CD4-positive, alpha-beta memory T cell (primary cell): Measurements from ENCODE around the gene CTXND1. TPM values are rescaled to one million over a fixed set of nuclear protein-coding genes. Genes with fewer than 3 reads are reported as not detected.
A peak's percentile ranks its signal among the peaks of the same experiment; 100 is the strongest.

Experiments used
- CTCF ChIA-PET: fragments of 350-600 bp; sonication (Branson Sonifier 250); formaldehyde crosslinking; loops from one replicate; lab custom pipeline; 2021; ENCODE audit warnings: inconsistent platforms; ENCODE audit not compliant: partially characterized antibody; lab: Charles Lee
- POLR2A ChIA-PET: fragments of 350-600 bp; sonication (Branson Sonifier 250); formaldehyde crosslinking; loops from one replicate; lab custom pipeline; 2021; ENCODE audit not compliant: partially characterized antibody; lab: Charles Lee
- DNase-seq, 5 donors: peaks; one replicate each; pipeline versions ENCODE4 v3.0.0 to v3.0.0-alpha.2; 2020 to 2022; ENCODE audit warnings: mixed read lengths in 1 of 5
- H3K27ac ChIP-seq: one replicate; pipeline ENCODE4 v1.7.0; 2013; ENCODE audit warnings: low read depth, low read length
- H3K27me3 ChIP-seq: 2 replicates; pipeline ENCODE4 v1.7.0; 2013; ENCODE audit warnings: mild to moderate bottlenecking, low read length, moderate library complexity; ENCODE audit not compliant: insufficient read depth
- H3K36me3 ChIP-seq: 2 replicates; pipeline ENCODE4 v1.7.0; 2013; ENCODE audit warnings: mild to moderate bottlenecking, low read length, moderate library complexity; ENCODE audit not compliant: insufficient read depth
- H3K4me1 ChIP-seq: 2 replicates; pipeline ENCODE4 v1.7.0; 2013; ENCODE audit warnings: mild to moderate bottlenecking, low read length, moderate library complexity; ENCODE audit not compliant: insufficient read depth
- H3K4me3 ChIP-seq, 2 donors: one replicate each; pipeline ENCODE4 v1.7.0; 2013; ENCODE audit warnings: low read length in 2 of 2, mild to moderate bottlenecking in 1 of 2
- H3K9me3 ChIP-seq, 2 donors: one replicate each; pipeline ENCODE4 v1.7.0; 2013; ENCODE audit warnings: low read length in 2 of 2, control low read depth in 1 of 2; ENCODE audit not compliant: control insufficient read depth in 1 of 2
- H3K27ac Mint-ChIP-seq, 7 donors: one replicate each; pipeline ENCODE4 v1.8.0; 2020 to 2021; ENCODE audit warnings: mixed read lengths in 7 of 7, mild to moderate bottlenecking in 6 of 7, inconsistent platforms in 3 of 7, moderate library complexity in 3 of 7
- H3K27me3 Mint-ChIP-seq, 2 donors: one replicate each; pipeline ENCODE4 v1.8.0; 2020 to 2021; ENCODE audit warnings: mixed read lengths in 2 of 2
- H3K36me3 Mint-ChIP-seq, 2 donors: one replicate each; pipeline ENCODE4 v1.8.0; 2020 to 2021; ENCODE audit warnings: mixed read lengths in 2 of 2, inconsistent platforms in 1 of 2, mild to moderate bottlenecking in 1 of 2
- H3K4me1 Mint-ChIP-seq, 4 donors: one replicate each; pipeline ENCODE4 v1.8.0; 2020 to 2021; ENCODE audit warnings: mixed read lengths in 4 of 4, mild to moderate bottlenecking in 1 of 4
- H3K4me3 Mint-ChIP-seq, 8 donors: one replicate each; pipeline ENCODE4 v1.8.0; 2020 to 2021; ENCODE audit warnings: mixed read lengths in 8 of 8, mild to moderate bottlenecking in 7 of 8, moderate library complexity in 6 of 8, inconsistent platforms in 3 of 8
- H3K9me3 Mint-ChIP-seq, 8 donors: one replicate each; pipeline ENCODE4 v1.8.0; 2020 to 2021; ENCODE audit warnings: mixed read lengths in 8 of 8, mild to moderate bottlenecking in 5 of 8, inconsistent platforms in 3 of 8, moderate library complexity in 1 of 8
- intact Hi-C: fragments of 100-400 bp; cut with micrococcal nuclease; formaldehyde crosslinking; loops from one replicate; pipeline ENCODE4 v1.15.1; 2023
- polyA plus RNA-seq, 2 donors: library from polyadenylated mRNA; unstranded; fragments of 300-500 nt; fragmentation: Illumina TruSeq; gene quantifications; one replicate each; pipeline ENCODE4 v1.2.3, GENCODE V29; 2021
- total RNA-seq, 2 experiments: library from RNA; stranded (reverse); gene quantifications; one replicate each; pipeline ENCODE4 v1.2.3, GENCODE V29; 2021

CTXND1 gene
- total and polyA plus RNA-seq, 4 experiments from 2014 or later: not detected

- DNase-seq: no peak
- H3K27me3 Mint-ChIP-seq: peaks cover 26 to 32% of the 10 kb centered on the region in 2 donors
- CTCF ChIA-PET: no interaction called here
Measured at GRCh38 chr15:80259942-80260510, 8.0 kb upstream of the CTXND1 start.

GRCh38 chr15:80251428-80252120 is 439 bp downstream of the CTXND1 start:
- peaks cover 5% of the 10 kb centered on the region for H3K4me1 ChIP-seq
- no peak overlapping the region for H3K27ac Mint-ChIP-seq
- CTCF ChIA-PET: no interaction called here

More at GRCh38 chr15:80259942-80260510, 8.0 kb upstream of the CTXND1 start:
- no peaks in the 10 kb centered on the region for H3K4me1 ChIP-seq
- H3K36me3 Mint-ChIP-seq: no peaks in the 10 kb centered on the region
- H3K4me3 Mint-ChIP-seq: no peak overlapping the region
- intact Hi-C loops: no loop called here
- H3K9me3 ChIP-seq: no peaks in the 10 kb centered on the region
- no peak overlapping the region for H3K27ac Mint-ChIP-seq
- no peaks in the 10 kb centered on the region for H3K4me1 Mint-ChIP-seq
- no peak overlapping the region for H3K4me3 ChIP-seq
- no peak overlapping the region for H3K27ac ChIP-seq
- POLR2A ChIA-PET: no interaction called here
- H3K36me3 ChIP-seq: no peaks in the 10 kb centered on the region
- H3K27me3 ChIP-seq: peaks cover 4% of the 10 kb centered on the region
- peaks cover 0 to 15% (median 7%) of the 10 kb centered on the region in 8 donors for H3K9me3 Mint-ChIP-seq

GRCh38 chr15:80250614-80251427 is 1.2 kb downstream of the CTXND1 start:
- Histone ChIP-seq H3K4me3 (no peak overlapping the region), H3K36me3 (no peaks in the 10 kb centered on the region), H3K9me3 (no peaks in the 10 kb centered on the region), H3K27ac (no peak overlapping the region), H3K4me1 (peaks cover 5% of the 10 kb centered on the region), H3K27me3 (peaks cover 12% of the 10 kb centered on the region)
- Mint-ChIP-seq H3K27ac (no peak overlapping the region), H3K27me3 (peaks cover 43 to 54% of the 10 kb centered on the region in 2 donors), H3K4me3 (peak overlapping the region in 7 of 8 donors; percentile 29 to 64 (median 42)), H3K36me3 (no peaks in the 10 kb centered on the region), H3K9me3 (no peaks in the 10 kb centered on the region), H3K4me1 (peaks cover 2 to 14% (median 8%) of the 10 kb centered on the region in 4 donors)
- intact Hi-C loops: no loop called here
- POLR2A ChIA-PET: no interaction called here
- DNase-seq: no peak
- CTCF ChIA-PET: no interaction called here

More at GRCh38 chr15:80251428-80252120, 439 bp downstream of the CTXND1 start:
- Histone ChIP-seq H3K36me3 (no peaks in the 10 kb centered on the region), H3K27me3 (peaks cover 12% of the 10 kb centered on the region), H3K9me3 (no peaks in the 10 kb centered on the region), H3K27ac (no peak overlapping the region), H3K4me3 (no peak overlapping the region)
- Mint-ChIP-seq H3K4me3 (peak overlapping the region in 7 of 8 donors; percentile 29 to 64 (median 42)), H3K27me3 (peaks cover 44 to 51% of the 10 kb centered on the region in 2 donors), H3K9me3 (peaks cover 0 to 3% (median 0%) of the 10 kb centered on the region in 8 donors), H3K4me1 (peaks cover 2 to 14% (median 8%) of the 10 kb centered on the region in 4 donors), H3K36me3 (no peaks in the 10 kb centered on the region)
- intact Hi-C loops: no loop called here
- POLR2A ChIA-PET: no interaction called here
- DNase-seq: no peak

- no peaks in the 10 kb centered on the region for H3K9me3 ChIP-seq
- peaks cover 2 to 14% (median 8%) of the 10 kb centered on the region in 4 donors for H3K4me1 Mint-ChIP-seq
- no peak overlapping the region for H3K27ac Mint-ChIP-seq
- peaks cover 5% of the 10 kb centered on the region for H3K4me1 ChIP-seq
- no peak for DNase-seq
- H3K4me3 Mint-ChIP-seq: no peak overlapping the region
- H3K36me3 Mint-ChIP-seq: no peaks in the 10 kb centered on the region
- intact Hi-C loops: no loop called here
- peaks cover 41 to 52% of the 10 kb centered on the region in 2 donors for H3K27me3 Mint-ChIP-seq
- no peaks in the 10 kb centered on the region for H3K9me3 Mint-ChIP-seq
- no peak overlapping the region for H3K4me3 ChIP-seq
- H3K27ac ChIP-seq: no peak overlapping the region
- POLR2A ChIA-PET: no interaction called here
- peaks cover 8% of the 10 kb centered on the region for H3K27me3 ChIP-seq
- H3K36me3 ChIP-seq: no peaks in the 10 kb centered on the region
- CTCF ChIA-PET: no interaction called here
Measured at GRCh38 chr15:80249973-80250372, 2.0 kb downstream of the CTXND1 start.

- H3K9me3 ChIP-seq: no peaks in the 10 kb centered on the region
- H3K4me3 ChIP-seq: no peak overlapping the region
- Mint-ChIP-seq H3K27ac (no peak overlapping the region), H3K36me3 (no peaks in the 10 kb centered on the region), H3K9me3 (no peaks in the 10 kb centered on the region), H3K27me3 (peaks cover 38 to 57% of the 10 kb centered on the region in 2 donors), H3K4me3 (no peak overlapping the region), H3K4me1 (peaks cover 2 to 12% (median 6%) of the 10 kb centered on the region in 4 donors)
- H3K27me3 ChIP-seq: peaks cover 7% of the 10 kb centered on the region
- H3K4me1 ChIP-seq: peaks cover 5% of the 10 kb centered on the region
- ChIA-PET CTCF (no interaction called here), POLR2A (no interaction called here)
- no peak for DNase-seq
- H3K36me3 ChIP-seq: no peaks in the 10 kb centered on the region
- intact Hi-C loops: no loop called here
- H3K27ac ChIP-seq: no peak overlapping the region
Measured at GRCh38 chr15:80247320-80247719, 4.7 kb downstream of the CTXND1 start.

GRCh38 chr15:80246425-80246894 is 5.6 kb downstream of the CTXND1 start:
- no peak overlapping the region for H3K27ac ChIP-seq

GRCh38 chr15:80242802-80243201 is 9.2 kb downstream of the CTXND1 start:
- Mint-ChIP-seq H3K27me3 (peaks cover 28 to 46% of the 10 kb centered on the region in 2 donors), H3K4me3 (no peak overlapping the region), H3K9me3 (no peaks in the 10 kb centered on the region), H3K36me3 (no peaks in the 10 kb centered on the region), H3K4me1 (no peaks in the 10 kb centered on the region), H3K27ac (no peak overlapping the region)
- no peaks in the 10 kb centered on the region for H3K9me3 ChIP-seq
- no peaks in the 10 kb centered on the region for H3K4me1 ChIP-seq
- intact Hi-C loops: no loop called here
- no peaks in the 10 kb centered on the region for H3K27me3 ChIP-seq
- DNase-seq: no peak
- CTCF ChIA-PET: no interaction called here
- H3K36me3 ChIP-seq: no peaks in the 10 kb centered on the region
- H3K4me3 ChIP-seq: no peak overlapping the region
- POLR2A ChIA-PET: no interaction called here
- no peak overlapping the region for H3K27ac ChIP-seq

More at GRCh38 chr15:80246425-80246894, 5.6 kb downstream of the CTXND1 start:
- Histone ChIP-seq H3K4me3 (no peak overlapping the region), H3K9me3 (no peaks in the 10 kb centered on the region), H3K27me3 (peaks cover 6% of the 10 kb centered on the region), H3K36me3 (no peaks in the 10 kb centered on the region), H3K4me1 (peaks cover 3% of the 10 kb centered on the region)
- Mint-ChIP-seq H3K9me3 (no peaks in the 10 kb centered on the region), H3K27me3 (peaks cover 41 to 61% of the 10 kb centered on the region in 2 donors), H3K36me3 (no peaks in the 10 kb centered on the region), H3K4me3 (no peak overlapping the region), H3K4me1 (peaks cover 0 to 10% (median 4%) of the 10 kb centered on the region in 4 donors), H3K27ac (no peak overlapping the region)
- CTCF ChIA-PET: no interaction called here
- intact Hi-C loops: no loop called here
- POLR2A ChIA-PET: no interaction called here
- no peak for DNase-seq
